ENCODE data around the gene BAG2.

DNA sequence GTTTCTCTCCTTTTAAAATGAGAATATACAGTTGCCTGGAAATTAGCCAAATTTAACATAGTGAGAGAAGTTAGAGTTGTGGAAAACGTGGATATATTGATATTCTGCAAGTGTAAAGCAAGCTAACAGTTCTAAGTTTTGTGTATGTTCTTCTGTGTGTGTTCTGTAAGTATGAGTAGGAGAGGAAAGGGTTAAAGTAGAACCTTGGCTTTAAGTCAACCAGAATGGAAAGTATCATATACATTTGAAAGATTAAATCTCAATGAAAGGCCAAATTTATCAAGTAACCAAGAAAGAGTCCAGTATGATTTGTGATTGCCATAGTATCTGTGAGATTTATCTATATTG, 30.0 kb upstream of the BAG2 start:
- TF ChIP-seq RAD21 (IDR thresholded peaks at IDR 0.05; ENCODE audit: low read depth) (no peak), ZBTB7A (IDR thresholded peaks at IDR 0.05; ENCODE audit: low read depth) (no peak), REST (IDR thresholded peaks at IDR 0.05; ENCODE audit: low read depth) (no peak), YY1 (IDR thresholded peaks at IDR 0.05; ENCODE audit: low read depth) (no peak)
